Stimulated activated CD4-positive, alpha-beta T cell treated with anti-CD3 and anti-CD28 coated beads, Interleukin-12 subunit alpha, Interleukin-12 subunit beta, amount 100 ng/mL, for 24 hours (primary cell): Measurements from ENCODE around the gene HMCN1.
"Not testable (repeated sequence)": the region's sequence is repeated elsewhere in the genome, so short reads cannot be mapped to it uniquely, and the experiment has no call there.

Experiments used
- DNase-seq, 2 experiments: peaks; one replicate each; pipeline ENCODE4 v3.0.0-alpha.2; 2020; ENCODE audit warnings: low read depth in 2 of 2

HMCN1 gene

GRCh38 chr1:186152620-186153239, 418.5 kb downstream of the HMCN1 start:
- no peak for DNase-seq

GRCh38 chr1:186154651-186155050, 420.5 kb downstream of the HMCN1 start:
- DNase-seq, result no peak

- no peak for DNase-seq
Observed at GRCh38 chr1:186155594-186155993, 421.4 kb downstream of the HMCN1 start.

GRCh38 chr1:186162895-186163294, 428.7 kb downstream of the HMCN1 start:
- DNase-seq, result not testable (repeated sequence)

- no peak for DNase-seq
Observed at GRCh38 chr1:186164773-186165172, 430.6 kb downstream of the HMCN1 start.

- no peak for DNase-seq
Observed at GRCh38 chr1:186165303-186165702, 431.1 kb downstream of the HMCN1 start.

GRCh38 chr1:186167096-186167668, 433.0 kb downstream of the HMCN1 start:
- DNase-seq, result no peak

GRCh38 chr1:186175588-186175987, 441.4 kb downstream of the HMCN1 start:
- no peak for DNase-seq

- no peak for DNase-seq
Observed at GRCh38 chr1:186178426-186179043, 444.3 kb downstream of the HMCN1 start.

GRCh38 chr1:186179231-186179630, 445.0 kb downstream of the HMCN1 start:
- DNase-seq, result no peak

GRCh38 chr1:186183219-186183618, 449.0 kb downstream of the HMCN1 start:
- no peak for DNase-seq

- no peak for DNase-seq
Observed at GRCh38 chr1:186183970-186184628, 449.9 kb downstream of the HMCN1 start.

- not testable (repeated sequence) for DNase-seq
Observed at GRCh38 chr1:186186251-186186650, 452.1 kb downstream of the HMCN1 start.

- DNase-seq, result no peak
Observed at GRCh38 chr1:186187601-186188000, 453.4 kb downstream of the HMCN1 start.

GRCh38 chr1:186188004-186188539, 453.9 kb downstream of the HMCN1 start:
- DNase-seq, result no peak

GRCh38 chr1:186188736-186189135, 454.5 kb downstream of the HMCN1 start:
- no peak for DNase-seq

- DNase-seq, result no peak
Observed at GRCh38 chr1:186189156-186189555, 455.0 kb downstream of the HMCN1 start.

GRCh38 chr1:186191511-186191910, 457.3 kb downstream of the HMCN1 start:
- DNase-seq, result no peak

GRCh38 chr1:186193224-186193623, 459.0 kb downstream of the HMCN1 start:
- DNase-seq, result no peak

GRCh38 chr1:186194107-186194756, 460.0 kb downstream of the HMCN1 start:
- no peak for DNase-seq

GRCh38 chr1:186195377-186195931, 461.3 kb downstream of the HMCN1 start:
- DNase-seq, result no peak

- DNase-seq, result no peak
Observed at GRCh38 chr1:186202271-186202764, 468.1 kb downstream of the HMCN1 start.
